Stomach (tissue), 4 donors: ENCODE measurements around the gene KNG1.

ENCODE experiments used
- CTCF ChIP-seq, 7 experiments: fragments of 450-650 bp in 4 of 7; fragments of 200-600 bp in 3 of 7; sonication (generic) in 3 of 7; IDR thresholded peaks; one replicate each; pipeline ENCODE4 v1.5.1; 2016 to 2019; ENCODE audit warnings: antibody characterized with exemption in 7 of 7, control low read depth in 2 of 7, mild to moderate bottlenecking in 1 of 7
- EP300 ChIP-seq: sonication (generic); formaldehyde crosslinking; IDR thresholded peaks from one replicate; pipeline ENCODE4 v1.6.1; 2017; ENCODE audit warnings: antibody characterized with exemption
- POLR2A ChIP-seq, 4 donors: fragments of 450-650 bp; IDR thresholded peaks; one replicate each; pipeline ENCODE4 v1.6.1; 2016; ENCODE audit warnings: antibody characterized with exemption in 4 of 4, control low read depth in 2 of 4, mild to moderate bottlenecking in 1 of 4, moderate library complexity in 1 of 4
- POLR2AphosphoS5 ChIP-seq, 3 donors: sonication (generic); formaldehyde crosslinking; IDR thresholded peaks; one replicate each; pipeline ENCODE4 v1.6.1; 2016; ENCODE audit warnings: antibody characterized with exemption in 3 of 3

- no peak for TF ChIP-seq POLR2A (IDR thresholded peaks at IDR 0.05)
- no peak for TF ChIP-seq CTCF (IDR thresholded peaks at IDR 0.05)
- no peak for TF ChIP-seq EP300
- no peak for TF ChIP-seq POLR2AphosphoS5 (IDR thresholded peaks at IDR 0.05)
Measured at GRCh38 chr3:186708983-186709679, 8.0 kb upstream of the KNG1 start.
